Gastrocnemius medialis (tissue), 4 donors: ENCODE data around the gene EIF4E2.

Experiments
- CTCF ChIP-seq, 5 experiments: fragments of 450-650 bp in 3 of 5; fragments of 200-600 bp in 2 of 5; sonication (generic) in 2 of 5; IDR thresholded peaks in 4 of 5; conservative IDR thresholded peaks in 1 of 5; 1 replicate in 4 of 5; 2 replicates in 1 of 5; pipeline ENCODE4 v1.5.1; 2016 to 2019; ENCODE audit warnings: antibody characterized with exemption in 5 of 5, mild to moderate bottlenecking in 3 of 5, moderate library complexity in 3 of 5
- POLR2A ChIP-seq, 2 donors: fragments of 450-650 bp; IDR thresholded peaks; one replicate each; pipeline ENCODE4 v1.6.1; 2017; ENCODE audit warnings: antibody characterized with exemption in 2 of 2, mild to moderate bottlenecking in 2 of 2, moderate library complexity in 2 of 2

GRCh38 chr2:232544674-232545073 is 5.8 kb upstream of the EIF4E2 start:
- TF ChIP-seq CTCF (IDR thresholded peaks at IDR 0.05 in 4 of 5, conservative IDR thresholded peaks at IDR 0.05 in 1 of 5) (no peak), POLR2A (IDR thresholded peaks at IDR 0.05) (no peak)
